ENCODE data around the gene SMCO4. TPM values are rescaled to one million over a fixed set of nuclear protein-coding genes. Genes with fewer than 3 reads are reported as not detected.

The SMCO4 gene
- total and polyA plus RNA-seq, 2 donors (not counting 1 experiment from before 2014, with no cell fraction given): 3.6 to 5.1 TPM

DNA sequence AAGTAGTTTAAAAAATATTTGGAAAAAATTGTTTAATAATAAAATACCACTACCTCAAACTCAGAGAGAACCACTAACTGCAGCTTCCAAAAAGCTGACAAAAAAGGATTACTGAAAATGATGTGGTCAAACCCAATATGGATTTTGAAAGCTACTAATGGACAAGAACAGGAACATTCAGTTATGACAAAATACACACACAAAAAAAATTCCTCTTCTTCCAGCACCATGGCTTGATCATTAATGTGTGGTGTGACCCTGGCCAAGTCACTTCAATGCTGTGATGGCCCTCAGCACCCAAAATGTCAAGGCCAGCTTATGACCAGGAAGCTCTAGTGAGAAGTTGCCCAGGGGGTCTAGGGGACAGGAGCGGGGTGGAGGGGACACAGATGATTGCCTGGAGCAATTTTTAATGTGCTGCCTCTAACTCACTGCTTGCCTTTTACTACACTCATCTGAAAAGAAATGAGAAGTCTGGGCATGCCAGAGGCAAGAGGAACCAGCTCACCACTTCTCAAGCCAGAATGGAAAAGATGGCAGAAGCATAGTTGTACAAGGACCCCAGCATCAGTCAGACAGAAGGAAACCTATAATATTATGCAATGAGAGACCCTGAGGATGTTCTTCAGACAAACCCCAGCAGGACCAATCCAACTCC is 2.2 kb downstream of the SMCO4 start:
- Histone ChIP-seq H3K79me2 (ENCODE audit: control insufficient read depth, insufficient read depth, low read length) (no peaks in the 10 kb centered on the region), H3K27me3 (replicated peaks in 1 of 4; ENCODE audit: control extremely low read depth in 1 of 4, control insufficient read depth in 3 of 4, insufficient read depth in 4 of 4, low read length in 3 of 4) (peaks cover 0 to 4% (median 0%) of the 10 kb centered on the region in 4 experiments), H3K4me1 (ENCODE audit: control insufficient read depth in 2 of 2, insufficient read depth in 2 of 2, low read length in 2 of 2) (peaks cover 8 to 14% of the 10 kb centered on the region in 2 donors), H3K4me2 (replicated peaks; ENCODE audit: low read depth, low read length, poor library complexity, severe bottlenecking) (no peak overlapping the region), H3K27ac (ENCODE audit: low read length in 2 of 2) (no peak overlapping the region), H3K4me3 (ENCODE audit: control extremely low read depth in 1 of 5, extremely low read depth in 1 of 5, insufficient read depth in 1 of 5, low read depth in 2 of 5, low read length in 4 of 5) (no peak overlapping the region), H3K9ac (ENCODE audit: low read length) (no peak overlapping the region), H3K9me3 (ENCODE audit: control extremely low read depth in 1 of 3, control insufficient read depth in 2 of 3, insufficient read depth in 1 of 3, low read length in 2 of 3) (no peaks in the 10 kb centered on the region), H2AFZ (ENCODE audit: insufficient read depth, low read depth, low read length, poor library complexity, severe bottlenecking) (no peak overlapping the region), H4K20me1 (ENCODE audit: control insufficient read depth, insufficient read depth, low read length, poor library complexity, severe bottlenecking) (no peaks in the 10 kb centered on the region), H3K36me3 (replicated peaks in 1 of 2; ENCODE audit: control extremely low read depth in 1 of 2, control insufficient read depth in 1 of 2, extremely low read depth in 1 of 2, insufficient read depth in 2 of 2, low read length in 1 of 2) (no peaks in the 10 kb centered on the region)
- CTCF ChIA-PET: interaction anchor here (0.7 to 2.6 kb wide), 2 partner anchors 292 to 306 kb away, joined by 3 to 23 read pairs; no protein-coding TSS in a partner anchor
- POLR2A ChIA-PET: no interaction called here
- Mint-ChIP-seq H3K27ac (no peak overlapping the region), H3K9me3 (ENCODE audit: insufficient read depth) (no peaks in the 10 kb centered on the region), H3K4me3 (peak overlapping the region; percentile 14), H3K4me1 (peaks cover 17% of the 10 kb centered on the region), H3K27me3 (peaks cover 5% of the 10 kb centered on the region)
- ATAC-seq (ENCODE audit: low read depth) (no peak), DNase-seq (no peak)
- intact Hi-C loops (cut with micrococcal nuclease): loop anchor here (5.0 kb wide), 1 partner anchor 111 kb away; no protein-coding TSS in a partner anchor
- TF ChIP-seq, protein P1, sequence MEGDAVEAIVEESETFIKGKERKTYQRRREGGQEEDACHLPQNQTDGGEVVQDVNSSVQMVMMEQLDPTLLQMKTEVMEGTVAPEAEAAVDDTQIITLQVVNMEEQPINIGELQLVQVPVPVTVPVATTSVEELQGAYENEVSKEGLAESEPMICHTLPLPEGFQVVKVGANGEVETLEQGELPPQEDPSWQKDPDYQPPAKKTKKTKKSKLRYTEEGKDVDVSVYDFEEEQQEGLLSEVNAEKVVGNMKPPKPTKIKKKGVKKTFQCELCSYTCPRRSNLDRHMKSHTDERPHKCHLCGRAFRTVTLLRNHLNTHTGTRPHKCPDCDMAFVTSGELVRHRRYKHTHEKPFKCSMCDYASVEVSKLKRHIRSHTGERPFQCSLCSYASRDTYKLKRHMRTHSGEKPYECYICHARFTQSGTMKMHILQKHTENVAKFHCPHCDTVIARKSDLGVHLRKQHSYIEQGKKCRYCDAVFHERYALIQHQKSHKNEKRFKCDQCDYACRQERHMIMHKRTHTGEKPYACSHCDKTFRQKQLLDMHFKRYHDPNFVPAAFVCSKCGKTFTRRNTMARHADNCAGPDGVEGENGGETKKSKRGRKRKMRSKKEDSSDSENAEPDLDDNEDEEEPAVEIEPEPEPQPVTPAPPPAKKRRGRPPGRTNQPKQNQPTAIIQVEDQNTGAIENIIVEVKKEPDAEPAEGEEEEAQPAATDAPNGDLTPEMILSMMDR (IDR thresholded peaks at IDR 0.05): no peak
- TF ChIP-seq EZH2 (IDR thresholded peaks at IDR 0.05; ENCODE audit: borderline replicate concordance, insufficient read depth, low read depth, low read length, poor library complexity, severe bottlenecking): no peak
- WGBS (ENCODE audit: insufficient coverage): no CpG with 5 or more reads among the region's 1 CpG

DNA sequence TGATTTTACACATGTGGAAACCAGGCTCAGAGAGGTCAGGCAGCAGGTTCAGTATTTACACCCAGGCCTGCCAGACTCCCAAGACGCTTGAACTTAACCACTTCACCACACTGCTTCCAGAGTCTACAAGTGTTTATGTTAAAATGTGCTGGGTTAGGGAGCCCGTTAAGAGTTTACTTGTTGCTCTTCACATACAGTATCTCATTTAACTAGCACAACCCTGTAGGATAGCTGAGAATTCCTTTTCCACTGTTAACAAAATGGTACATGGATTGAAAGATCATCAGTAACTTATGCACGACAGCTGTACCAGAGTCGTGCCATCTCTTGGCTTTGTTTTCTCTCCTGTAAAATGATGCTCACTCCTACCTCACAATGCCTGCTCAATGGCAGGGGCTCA is 2.9 kb downstream of the SMCO4 start:
- ChIA-PET CTCF (interaction anchor here (0.9 to 2.6 kb wide), 2 partner anchors 302 to 305 kb away, joined by 3 to 23 read pairs; no protein-coding TSS in a partner anchor), POLR2A (no interaction called here)
- DNase-seq (no peak), ATAC-seq (ENCODE audit: low read depth) (no peak)
- WGBS (ENCODE audit: insufficient coverage): 94% methylated on average over 2 of the region's 4 CpGs
- intact Hi-C loops (cut with micrococcal nuclease): loop anchor here (5.0 kb wide), 1 partner anchor 112 kb away; no protein-coding TSS in a partner anchor
- Histone ChIP-seq H3K9me3 (ENCODE audit: control extremely low read depth in 1 of 3, control insufficient read depth in 2 of 3, insufficient read depth in 1 of 3, low read length in 2 of 3) (no peaks in the 10 kb centered on the region), H3K4me3 (ENCODE audit: control extremely low read depth in 1 of 5, extremely low read depth in 1 of 5, insufficient read depth in 1 of 5, low read depth in 2 of 5, low read length in 4 of 5) (no peak overlapping the region), H3K27me3 (replicated peaks in 1 of 4; ENCODE audit: control extremely low read depth in 1 of 4, control insufficient read depth in 3 of 4, insufficient read depth in 4 of 4, low read length in 3 of 4) (peaks cover 0 to 4% (median 0%) of the 10 kb centered on the region in 4 experiments), H3K4me2 (replicated peaks; ENCODE audit: low read depth, low read length, poor library complexity, severe bottlenecking) (no peak overlapping the region), H3K27ac (ENCODE audit: low read length in 2 of 2) (no peak overlapping the region), H2AFZ (ENCODE audit: insufficient read depth, low read depth, low read length, poor library complexity, severe bottlenecking) (no peak overlapping the region), H3K4me1 (ENCODE audit: control insufficient read depth in 2 of 2, insufficient read depth in 2 of 2, low read length in 2 of 2) (peaks cover 8 to 14% of the 10 kb centered on the region in 2 donors), H3K79me2 (ENCODE audit: control insufficient read depth, insufficient read depth, low read length) (no peaks in the 10 kb centered on the region), H3K36me3 (replicated peaks in 1 of 2; ENCODE audit: control extremely low read depth in 1 of 2, control insufficient read depth in 1 of 2, extremely low read depth in 1 of 2, insufficient read depth in 2 of 2, low read length in 1 of 2) (no peaks in the 10 kb centered on the region), H3K9ac (ENCODE audit: low read length) (no peak overlapping the region), H4K20me1 (ENCODE audit: control insufficient read depth, insufficient read depth, low read length, poor library complexity, severe bottlenecking) (no peaks in the 10 kb centered on the region)
- no peak overlapping the region for H3K4me3 Mint-ChIP-seq
- H3K27me3 Mint-ChIP-seq: peaks cover 5% of the 10 kb centered on the region
- TF ChIP-seq, protein P1 (IDR thresholded peaks at IDR 0.05): no peak
- TF ChIP-seq EZH2 (IDR thresholded peaks at IDR 0.05; ENCODE audit: borderline replicate concordance, insufficient read depth, low read depth, low read length, poor library complexity, severe bottlenecking): no peak
- no peak overlapping the region for H3K27ac Mint-ChIP-seq
- H3K9me3 Mint-ChIP-seq (ENCODE audit: insufficient read depth): no peaks in the 10 kb centered on the region
- peaks cover 21% of the 10 kb centered on the region for H3K4me1 Mint-ChIP-seq
